Immature natural killer cell (primary cell): ENCODE measurements around the gene ZNF597. TPM values are rescaled to one million over a fixed set of nuclear protein-coding genes. Genes with fewer than 3 reads are reported as not detected.
"Not testable (repeated sequence)": the region's sequence is repeated elsewhere in the genome, so short reads cannot be mapped to it uniquely, and the experiment has no call there.

ENCODE experiments used
- DNase-seq, 3 donors: peaks; one replicate each; pipeline ENCODE4 v3.0.0; 2022; ENCODE audit warnings: mixed read lengths in 1 of 3
- H3K27ac Mint-ChIP-seq, 6 donors: one replicate each; pipeline ENCODE4 v1.8.0; 2020; ENCODE audit warnings: mixed read lengths in 6 of 6, mild to moderate bottlenecking in 5 of 6, inconsistent platforms in 4 of 6, moderate library complexity in 3 of 6
- H3K27me3 Mint-ChIP-seq, 3 donors: one replicate each; pipeline ENCODE4 v1.8.0; 2020 to 2021; ENCODE audit warnings: low read depth in 3 of 3, mild to moderate bottlenecking in 3 of 3, mixed read lengths in 3 of 3, moderate library complexity in 3 of 3, inconsistent platforms in 1 of 3
- H3K36me3 Mint-ChIP-seq, 3 donors: one replicate each; pipeline ENCODE4 v1.8.0; 2020; ENCODE audit warnings: mixed read lengths in 3 of 3, inconsistent platforms in 2 of 3, mild to moderate bottlenecking in 2 of 3
- H3K4me1 Mint-ChIP-seq, 2 donors: one replicate each; pipeline ENCODE4 v1.8.0; 2020; ENCODE audit warnings: inconsistent platforms in 2 of 2, mild to moderate bottlenecking in 2 of 2, mixed read lengths in 2 of 2, moderate library complexity in 1 of 2
- H3K4me3 Mint-ChIP-seq, 5 donors: one replicate each; pipeline ENCODE4 v1.8.0; 2020; ENCODE audit warnings: mild to moderate bottlenecking in 5 of 5, mixed read lengths in 5 of 5, inconsistent platforms in 3 of 5, moderate library complexity in 3 of 5
- H3K9me3 Mint-ChIP-seq, 6 donors: one replicate each; pipeline ENCODE4 v1.8.0; 2020; ENCODE audit warnings: mild to moderate bottlenecking in 6 of 6, mixed read lengths in 6 of 6, inconsistent platforms in 4 of 6, moderate library complexity in 3 of 6
- polyA plus RNA-seq, 3 donors: library from polyadenylated mRNA; unstranded; fragments of 300-500 nt; fragmentation: Illumina TruSeq; gene quantifications; one replicate each; pipeline ENCODE4 v1.2.3, GENCODE V29; 2021

The ZNF597 gene
- polyA plus RNA-seq, 3 donors from 2014 or later = 0.37 to 1.7 (median 1.2) TPM

DNA sequence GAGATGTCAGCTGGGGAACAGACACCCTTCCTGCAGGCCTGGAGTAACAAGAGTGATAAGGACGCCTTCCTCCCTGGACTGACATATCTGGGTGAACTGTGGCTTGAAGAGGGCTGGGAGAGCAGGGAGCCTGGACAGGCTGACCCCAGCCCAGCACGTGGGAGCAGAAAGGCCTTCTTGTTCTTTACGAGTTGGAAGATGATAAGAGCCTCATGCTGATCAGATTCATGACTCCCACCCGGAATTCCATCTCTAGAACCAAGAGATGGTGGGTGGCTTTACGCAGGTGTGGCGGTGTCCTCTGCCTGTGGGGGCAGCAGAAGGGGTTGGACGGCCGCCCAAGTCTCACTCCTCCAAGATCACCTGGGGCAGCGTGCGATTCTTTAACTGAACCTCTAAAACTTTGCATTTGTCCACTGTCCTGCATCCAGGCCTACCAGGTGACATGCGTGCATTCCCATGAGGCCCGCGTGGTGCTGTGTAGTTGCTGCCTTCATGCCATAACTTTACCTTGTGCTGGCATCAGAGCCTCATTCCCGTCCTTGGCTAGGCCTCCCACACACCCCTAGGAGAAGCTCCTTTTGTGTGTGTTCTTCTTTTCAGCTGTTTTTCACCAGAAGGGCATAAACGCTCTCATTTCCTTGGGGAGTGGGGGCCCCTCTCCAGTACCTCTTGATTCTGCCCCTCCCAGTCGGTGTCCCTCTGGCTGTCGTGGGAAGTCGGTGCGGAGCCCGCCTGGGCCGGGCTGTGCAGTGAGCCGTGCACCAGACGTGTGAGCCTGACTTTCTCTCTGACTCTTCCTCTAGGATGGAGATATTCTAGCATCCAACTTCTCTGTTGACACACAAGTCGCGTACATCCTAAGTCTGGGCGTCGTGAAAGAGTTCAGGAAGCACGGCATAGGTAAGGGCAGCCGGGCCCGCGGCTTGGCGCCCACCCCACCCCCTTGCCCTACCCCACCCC, 38.7 kb upstream of the ZNF597 start:
- H3K27ac Mint-ChIP-seq = peak overlapping the region in 1 of 6 donors; percentile 22
- DNase-seq = no peak
- H3K4me1 Mint-ChIP-seq = peaks cover 3 to 9% of the 10 kb centered on the region in 2 donors

GRCh38 chr16:3480901-3481695, 37.8 kb upstream of the ZNF597 start:
- Mint-ChIP-seq H3K4me1 (peaks cover 3 to 17% of the 10 kb centered on the region in 2 donors), H3K27ac (peak overlapping the region in 1 of 6 donors; percentile 22), H3K9me3 (no peaks in the 10 kb centered on the region), H3K36me3 (peaks cover 12 to 20% (median 15%) of the 10 kb centered on the region in 3 donors), H3K4me3 (no peak overlapping the region), H3K27me3 (peaks cover 0 to 2% (median 0%) of the 10 kb centered on the region in 3 donors)
- DNase-seq = no peak

More for the DNA sequence above, 38.7 kb upstream of the ZNF597 start:
- Mint-ChIP-seq H3K9me3 (no peaks in the 10 kb centered on the region), H3K36me3 (peaks cover 12 to 24% (median 15%) of the 10 kb centered on the region in 3 donors), H3K4me3 (no peak overlapping the region), H3K27me3 (peaks cover 0 to 2% (median 0%) of the 10 kb centered on the region in 3 donors)

GRCh38 chr16:3479654-3480216, 36.4 kb upstream of the ZNF597 start:
- no peak overlapping the region for H3K4me3 Mint-ChIP-seq

GRCh38 chr16:3478242-3478925, 35.1 kb upstream of the ZNF597 start:
- DNase-seq = no peak
- Mint-ChIP-seq H3K4me1 (peaks cover 7 to 21% of the 10 kb centered on the region in 2 donors), H3K9me3 (no peaks in the 10 kb centered on the region), H3K27ac (no peak overlapping the region), H3K4me3 (no peak overlapping the region), H3K36me3 (peaks cover 8 to 13% (median 8%) of the 10 kb centered on the region in 3 donors), H3K27me3 (peaks cover 0 to 2% (median 1%) of the 10 kb centered on the region in 3 donors)

More at GRCh38 chr16:3479654-3480216, 36.4 kb upstream of the ZNF597 start:
- H3K4me1 Mint-ChIP-seq = peaks cover 7 to 22% of the 10 kb centered on the region in 2 donors
- DNase-seq = no peak
- no peaks in the 10 kb centered on the region for H3K9me3 Mint-ChIP-seq
- no peak overlapping the region for H3K27ac Mint-ChIP-seq
- peaks cover 0 to 2% (median 0%) of the 10 kb centered on the region in 3 donors for H3K27me3 Mint-ChIP-seq
- H3K36me3 Mint-ChIP-seq = peaks cover 12 to 20% (median 15%) of the 10 kb centered on the region in 3 donors

GRCh38 chr16:3476409-3476808, 33.1 kb upstream of the ZNF597 start:
- DNase-seq = no peak
- H3K27ac Mint-ChIP-seq = no peak overlapping the region
- H3K9me3 Mint-ChIP-seq = no peaks in the 10 kb centered on the region
- H3K27me3 Mint-ChIP-seq = peaks cover 0 to 1% (median 0%) of the 10 kb centered on the region in 3 donors
- peaks cover 14 to 27% of the 10 kb centered on the region in 2 donors for H3K4me1 Mint-ChIP-seq
- H3K36me3 Mint-ChIP-seq = no peaks in the 10 kb centered on the region
- no peak overlapping the region for H3K4me3 Mint-ChIP-seq

DNA sequence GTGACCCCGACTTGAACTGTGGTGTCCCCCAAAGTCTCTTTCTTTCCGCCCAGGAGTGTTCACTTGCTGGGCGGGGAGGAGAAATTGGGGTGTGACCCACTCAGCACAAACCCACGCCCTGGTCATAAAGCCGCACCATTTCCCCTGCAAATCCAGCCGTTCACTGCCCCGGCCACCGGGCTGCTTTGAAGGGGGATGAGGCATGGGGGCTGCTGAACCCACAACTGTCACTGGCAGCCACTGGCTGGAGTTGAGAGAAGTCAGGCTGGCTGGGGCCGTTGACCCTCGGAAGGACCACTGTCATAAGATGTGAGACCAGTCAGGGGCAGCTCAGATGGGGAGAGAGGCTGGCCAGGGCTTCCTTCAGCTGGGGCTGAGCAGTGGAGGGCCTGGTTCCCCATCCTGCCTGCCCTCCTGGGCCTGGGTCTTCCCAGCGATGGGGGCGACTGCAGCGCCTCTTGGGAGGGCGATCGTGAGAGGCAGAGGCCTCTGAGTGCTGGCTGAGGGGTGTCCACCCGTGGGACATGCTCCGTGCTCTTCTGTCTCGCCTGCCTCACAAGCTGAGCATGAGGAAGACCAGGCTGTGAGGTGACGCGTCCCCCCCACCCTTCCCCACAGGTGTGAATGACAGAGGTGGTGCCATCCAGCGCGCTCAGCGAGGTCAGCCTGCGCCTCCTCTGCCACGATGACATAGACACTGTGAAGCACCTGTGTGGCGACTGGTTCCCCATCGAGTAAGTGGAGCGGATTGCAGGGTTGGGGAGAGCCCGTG, 32.5 kb upstream of the ZNF597 start:
- Mint-ChIP-seq H3K9me3 (no peaks in the 10 kb centered on the region), H3K36me3 (no peaks in the 10 kb centered on the region), H3K27me3 (peaks cover 0 to 1% (median 0%) of the 10 kb centered on the region in 3 donors), H3K27ac (peak overlapping the region in 1 of 6 donors; percentile 45), H3K4me3 (no peak overlapping the region), H3K4me1 (peaks cover 18 to 31% of the 10 kb centered on the region in 2 donors)
- DNase-seq = no peak

DNA sequence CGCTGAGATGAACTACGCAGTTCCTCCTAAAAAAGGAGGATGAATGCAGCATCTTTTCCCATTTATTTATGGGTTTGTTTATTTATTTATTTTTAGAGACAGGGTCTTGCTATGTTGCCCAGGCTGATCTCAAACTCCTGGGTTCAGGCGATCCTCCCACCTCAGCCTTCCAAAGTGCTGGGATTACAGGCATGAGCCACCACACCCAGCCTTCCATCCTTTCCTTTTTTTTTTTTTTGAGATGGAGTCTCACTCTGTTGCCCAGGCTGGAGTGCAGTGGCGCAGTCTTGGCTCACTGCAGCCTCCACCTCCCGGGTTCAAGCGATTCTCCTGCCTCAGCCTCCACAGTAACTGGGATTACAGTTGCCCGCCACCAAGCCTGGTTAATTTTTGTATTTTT, 31.6 kb upstream of the ZNF597 start:
- not testable (repeated sequence) for H3K9me3 Mint-ChIP-seq, H3K36me3 Mint-ChIP-seq, DNase-seq, H3K4me3 Mint-ChIP-seq, H3K27me3 Mint-ChIP-seq
- Mint-ChIP-seq H3K27ac (peak overlapping the region in 1 of 6 donors; percentile 48), H3K4me1 (peaks cover 21 to 35% of the 10 kb centered on the region in 2 donors)

DNA sequence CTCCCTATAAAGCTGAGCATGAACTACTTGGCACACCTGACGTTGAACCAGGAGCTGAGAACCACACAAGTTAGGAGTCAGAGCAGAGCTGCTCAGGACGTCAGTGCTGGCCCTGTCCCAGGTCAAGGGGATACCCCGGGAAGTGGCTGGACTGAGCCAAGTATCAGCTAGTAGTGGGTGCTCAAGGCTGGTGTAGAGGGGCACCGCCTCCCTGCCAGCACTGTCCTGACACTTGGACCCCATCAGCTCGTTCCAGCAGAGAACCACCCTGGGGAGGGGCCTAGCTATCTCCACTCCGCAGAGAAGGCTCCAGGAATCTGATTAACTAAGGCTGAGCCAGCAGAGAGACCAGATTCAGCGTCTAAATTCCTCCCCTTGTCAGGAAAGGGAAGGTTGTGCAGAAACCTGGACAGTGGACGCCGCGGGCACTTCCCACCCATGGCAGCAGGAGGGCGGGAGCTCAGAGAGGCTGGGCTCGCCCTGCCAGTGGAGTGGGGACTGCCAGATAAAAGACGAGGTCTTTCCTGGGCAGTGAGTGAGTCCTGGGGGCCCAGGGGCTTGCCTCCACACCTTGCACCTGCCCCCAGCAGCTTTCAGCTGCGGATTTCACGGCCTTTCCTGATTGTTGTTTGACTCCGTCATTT, 31.0 kb upstream of the ZNF597 start:
- H3K4me1 Mint-ChIP-seq = peaks cover 27 to 41% of the 10 kb centered on the region in 2 donors
- DNase-seq = no peak
- H3K4me3 Mint-ChIP-seq = no peak overlapping the region
- peaks cover 0 to 1% (median 0%) of the 10 kb centered on the region in 3 donors for H3K27me3 Mint-ChIP-seq
- H3K9me3 Mint-ChIP-seq = no peaks in the 10 kb centered on the region
- H3K27ac Mint-ChIP-seq = peak overlapping the region in 2 of 6 donors; percentile 48 to 55
- no peaks in the 10 kb centered on the region for H3K36me3 Mint-ChIP-seq

GRCh38 chr16:3473596-3473943, 30.3 kb upstream of the ZNF597 start:
- peaks cover 30 to 44% of the 10 kb centered on the region in 2 donors for H3K4me1 Mint-ChIP-seq
- not testable (repeated sequence) for DNase-seq, H3K36me3 Mint-ChIP-seq, H3K4me3 Mint-ChIP-seq, H3K27ac Mint-ChIP-seq, H3K27me3 Mint-ChIP-seq, H3K9me3 Mint-ChIP-seq

GRCh38 chr16:3472878-3473595, 29.7 kb upstream of the ZNF597 start:
- H3K27me3 Mint-ChIP-seq = peaks cover 0 to 1% (median 0%) of the 10 kb centered on the region in 3 donors
- no peaks in the 10 kb centered on the region for H3K9me3 Mint-ChIP-seq
- H3K4me3 Mint-ChIP-seq = no peak overlapping the region
- H3K27ac Mint-ChIP-seq = peak overlapping the region in 5 of 6 donors; percentile 15 to 75 (median 26)
- DNase-seq = no peak
- no peaks in the 10 kb centered on the region for H3K36me3 Mint-ChIP-seq
- peaks cover 35 to 49% of the 10 kb centered on the region in 2 donors for H3K4me1 Mint-ChIP-seq

GRCh38 chr16:3471518-3472176, 28.3 kb upstream of the ZNF597 start:
- Mint-ChIP-seq H3K27me3 (peaks cover 0 to 1% (median 0%) of the 10 kb centered on the region in 3 donors), H3K27ac (peak overlapping the region in 1 of 6 donors; percentile 29), H3K36me3 (no peaks in the 10 kb centered on the region), H3K9me3 (no peaks in the 10 kb centered on the region), H3K4me1 (peaks cover 48 to 57% of the 10 kb centered on the region in 2 donors), H3K4me3 (no peak overlapping the region)
- no peak for DNase-seq
